Transverse colon (tissue), 4 donors: ENCODE measurements around the gene DHRS3. TPM values are rescaled to one million over a fixed set of nuclear protein-coding genes. Genes with fewer than 3 reads are reported as not detected.
A peak's percentile ranks its signal among the peaks of the same experiment; 100 is the strongest.

Experiments
- DNase-seq: peaks from one replicate; pipeline ENCODE4 v3.0.0-alpha.2; 2019
- H3K27ac ChIP-seq, 4 donors: fragments of 200-600 bp; sonication (generic); 2 replicates each; pipeline ENCODE4 v1.5.1; 2016 to 2018; ENCODE audit warnings: inconsistent platforms in 4 of 4
- H3K27me3 ChIP-seq: fragments of 200-600 bp; sonication (generic); 2 replicates; pipeline ENCODE4 v1.5.1; 2017; ENCODE audit warnings: inconsistent platforms
- H3K36me3 ChIP-seq, 4 donors: fragments of 200-600 bp; sonication (generic); 2 replicates each; pipeline ENCODE4 v1.5.1; 2017 to 2019; ENCODE audit warnings: inconsistent platforms in 4 of 4
- H3K4me1 ChIP-seq, 4 donors: fragments of 200-600 bp; sonication (generic); 2 replicates each; pipeline ENCODE4 v1.5.1; 2017 to 2020; ENCODE audit warnings: inconsistent platforms in 4 of 4
- H3K4me3 ChIP-seq, 4 donors: fragments of 200-600 bp; sonication (generic); 1 replicate in 1 of 4; 2 replicates in 3 of 4; pipeline versions ENCODE4 v1.5.1 to v1.6.1; 2017 to 2019; ENCODE audit warnings: inconsistent platforms in 4 of 4
- H3K9me3 ChIP-seq, 2 donors: fragments of 200-600 bp; sonication (generic); 2 replicates each; pipeline ENCODE4 v1.5.1; 2017 to 2019; ENCODE audit warnings: inconsistent platforms in 2 of 2
- CTCF ChIP-seq, 5 experiments: fragments of 200-600 bp in 3 of 5; fragments of 450-650 bp in 2 of 5; sonication (generic) in 3 of 5; IDR thresholded peaks; 1 replicate in 2 of 5; 2 replicates in 3 of 5; pipeline ENCODE4 v1.5.1; 2016 to 2017; ENCODE audit warnings: antibody characterized with exemption in 5 of 5, inconsistent platforms in 3 of 5, mild to moderate bottlenecking in 2 of 5, moderate library complexity in 1 of 5
- EP300 ChIP-seq: sonication (generic); formaldehyde crosslinking; IDR thresholded peaks from one replicate; pipeline ENCODE4 v1.6.1; 2017; ENCODE audit warnings: antibody characterized with exemption, low read depth
- POLR2A ChIP-seq: fragments of 450-650 bp; IDR thresholded peaks from one replicate; pipeline ENCODE4 v1.6.1; 2016; ENCODE audit warnings: antibody characterized with exemption, mild to moderate bottlenecking, moderate library complexity
- POLR2AphosphoS5 ChIP-seq, 3 donors: sonication (generic); formaldehyde crosslinking; IDR thresholded peaks; one replicate each; pipeline ENCODE4 v1.6.1; 2016; ENCODE audit warnings: antibody characterized with exemption in 3 of 3
- WGBS, 2 donors: methylation state at CpG; one replicate each; pipeline ENCODE4 v1.1.5; 2018; ENCODE audit warnings: low coverage in 1 of 2; 5-methylcytosine and 5-hydroxymethylcytosine counted together
- in situ Hi-C, 4 donors: fragments of 200-750 bp; cut with MboI; loops; one replicate each; pipeline versions ENCODE4 v1.15.0 to v1.15.1; 2017; ENCODE audit warnings: low sequenced_read_pairs in 3 of 4, low pct_ligation_motif_present in 1 of 4, low pct_unique_long_range_greater_than_20kb in 1 of 4
- intact Hi-C: fragments of 100-400 bp; cut with DNase I; formaldehyde crosslinking; loops from one replicate; pipeline ENCODE4 v1.15.1; 2023; ENCODE audit warnings: low total_unique reads
- total RNA-seq, 4 donors: library from RNA; depleted of rRNA; stranded (reverse); fragments of >200 nt; gene quantifications; one replicate each; pipeline ENCODE4 v1.1.0, GENCODE V29; 2016

The DHRS3 gene
- total RNA-seq, 4 donors from 2014 or later: 55.3 to 122 (median 103) TPM

- in situ Hi-C loops (no loop called here), intact Hi-C loops (no loop called here)
- Histone ChIP-seq H3K27ac (peak overlapping the region; percentile 72 to 88 (median 74)), H3K9me3 (no peaks in the 10 kb centered on the region), H3K4me1 (peaks cover 9 to 28% (median 12%) of the 10 kb centered on the region in 4 donors), H3K27me3 (no peaks in the 10 kb centered on the region), H3K36me3 (no peaks in the 10 kb centered on the region), H3K4me3 (no peak overlapping the region)
- no peak for TF ChIP-seq CTCF (IDR thresholded peaks at IDR 0.05)
- no peak for TF ChIP-seq POLR2AphosphoS5 (IDR thresholded peaks at IDR 0.05)
- TF ChIP-seq POLR2A: no peak
- TF ChIP-seq EP300: no peak
- no peak for DNase-seq
- 72 to 86% methylated on average over 6 to 9 of the region's 9 CpGs for WGBS, 2 donors
Observed at GRCh38 chr1:12542616-12543592, 75.1 kb downstream of the DHRS3 start.

GRCh38 chr1:12542138-12542465 lies 75.9 kb downstream of the DHRS3 start:
- H3K27me3 ChIP-seq: no peaks in the 10 kb centered on the region
- H3K36me3 ChIP-seq: no peaks in the 10 kb centered on the region
- in situ Hi-C loops: no loop called here
- WGBS, 2 donors: 93% methylated on average over 9 of the region's 9 CpGs; no CpG with 5 or more reads in 1 of the 2 donors
- TF ChIP-seq POLR2A (no peak), EP300 (no peak), CTCF (IDR thresholded peaks at IDR 0.05) (no peak), POLR2AphosphoS5 (IDR thresholded peaks at IDR 0.05) (no peak)
- H3K27ac ChIP-seq: peak overlapping the region; percentile 72 to 88 (median 74)
- no peak overlapping the region for H3K4me3 ChIP-seq
- H3K4me1 ChIP-seq: peaks cover 9 to 28% (median 12%) of the 10 kb centered on the region in 4 donors
- H3K9me3 ChIP-seq: no peaks in the 10 kb centered on the region
- no peak for DNase-seq
- intact Hi-C loops: no loop called here

- TF ChIP-seq POLR2A (no peak), CTCF (IDR thresholded peaks at IDR 0.05) (no peak)
- H3K36me3 ChIP-seq: no peaks in the 10 kb centered on the region
- H3K9me3 ChIP-seq: no peaks in the 10 kb centered on the region
- peak; percentile 5 for DNase-seq
- H3K4me1 ChIP-seq: peaks cover 8 to 28% (median 11%) of the 10 kb centered on the region in 4 donors
- intact Hi-C loops (no loop called here), in situ Hi-C loops (no loop called here)
- H3K27ac ChIP-seq: peak overlapping the region; percentile 72 to 88 (median 74)
- 51 to 70% methylated on average over 2 to 17 of the region's 17 CpGs for WGBS, 2 donors
- no peak overlapping the region for H3K4me3 ChIP-seq
- H3K27me3 ChIP-seq: no peaks in the 10 kb centered on the region
Observed at GRCh38 chr1:12541274-12542137, 76.5 kb downstream of the DHRS3 start.
